Activated B cell treated with CpG ODN at 0.5 μM for 24 hours (primary cell): Measurements from ENCODE around the gene IFFO2. TPM values are rescaled to one million over a fixed set of nuclear protein-coding genes. Genes with fewer than 3 reads are reported as not detected.

Experiments used
- ATAC-seq: fragments of 200-7000 bp; cut with Tn5 transposase; one replicate; pipeline ENCODE4 v1.10.0; 2021; ENCODE audit warnings: low read depth, mild to moderate bottlenecking, moderate library complexity
- CTCF ChIA-PET: fragments of 350-600 bp; sonication (Branson Sonifier 250); formaldehyde crosslinking; loops from one replicate; lab custom pipeline; 2021; ENCODE audit warnings: antibody characterized with exemption; lab: Charles Lee
- POLR2A ChIA-PET: fragments of 350-600 bp; sonication (Branson Sonifier 250); formaldehyde crosslinking; loops from one replicate; lab custom pipeline; 2021; ENCODE audit warnings: antibody characterized with exemption; lab: Charles Lee
- DNase-seq: peaks from one replicate; pipeline ENCODE4 v3.0.0; 2022
- H3K27ac Mint-ChIP-seq: one replicate; pipeline ENCODE4 v1.8.0; 2020; ENCODE audit warnings: mixed read lengths
- H3K27me3 Mint-ChIP-seq: one replicate; pipeline ENCODE4 v1.8.0; 2021; ENCODE audit warnings: mixed read lengths
- H3K36me3 Mint-ChIP-seq: one replicate; pipeline ENCODE4 v1.8.0; 2021; ENCODE audit warnings: low read depth, mixed read lengths
- H3K4me1 Mint-ChIP-seq: one replicate; pipeline ENCODE4 v1.8.0; 2021; ENCODE audit warnings: mixed read lengths
- H3K4me3 Mint-ChIP-seq: one replicate; pipeline ENCODE4 v1.8.0; 2020; ENCODE audit warnings: mild to moderate bottlenecking, mixed read lengths
- H3K9me3 Mint-ChIP-seq: one replicate; pipeline ENCODE4 v1.8.0; 2020; ENCODE audit warnings: mixed read lengths
- intact Hi-C: fragments of 100-400 bp; cut with micrococcal nuclease; formaldehyde crosslinking; loops from one replicate; pipeline ENCODE4 v1.15.1; 2024
- total RNA-seq: library from RNA; stranded (reverse); gene quantifications from 2 replicates; pipeline ENCODE4 v1.2.3, GENCODE V29; 2022
- TF ChIP-seq, protein P1 (sequence below): fragments of 200-600 bp; IDR thresholded peaks from one replicate; pipeline ENCODE4 v1.8.0; 2022; ENCODE audit warnings: antibody characterized with exemption, mild to moderate bottlenecking

The IFFO2 gene
- total RNA-seq, 1 donor from 2014 or later, result 13.0 TPM

DNA sequence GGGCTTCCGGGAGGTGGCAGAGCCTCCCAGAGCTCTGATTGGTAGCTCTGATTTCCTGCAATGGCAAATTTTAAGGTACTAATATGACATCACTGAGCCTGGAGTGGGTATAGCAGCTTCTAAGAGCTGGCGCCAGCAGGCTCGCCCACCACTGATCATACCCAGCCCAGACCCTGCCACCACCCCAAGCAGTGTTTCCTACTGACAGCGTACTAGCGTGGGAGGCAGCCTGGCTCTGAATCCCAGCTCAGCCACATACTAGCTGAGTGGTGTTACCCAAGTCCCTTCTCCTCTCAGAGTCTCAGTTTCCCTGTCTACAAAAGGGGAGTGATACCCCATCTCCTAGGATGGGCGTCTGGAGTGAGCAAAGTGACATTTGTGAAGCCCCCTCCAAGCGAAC lies 41.1 kb downstream of the IFFO2 start:
- H3K4me3 Mint-ChIP-seq, result no peak overlapping the region
- H3K9me3 Mint-ChIP-seq, result no peaks in the 10 kb centered on the region
- TF ChIP-seq, protein P1, sequence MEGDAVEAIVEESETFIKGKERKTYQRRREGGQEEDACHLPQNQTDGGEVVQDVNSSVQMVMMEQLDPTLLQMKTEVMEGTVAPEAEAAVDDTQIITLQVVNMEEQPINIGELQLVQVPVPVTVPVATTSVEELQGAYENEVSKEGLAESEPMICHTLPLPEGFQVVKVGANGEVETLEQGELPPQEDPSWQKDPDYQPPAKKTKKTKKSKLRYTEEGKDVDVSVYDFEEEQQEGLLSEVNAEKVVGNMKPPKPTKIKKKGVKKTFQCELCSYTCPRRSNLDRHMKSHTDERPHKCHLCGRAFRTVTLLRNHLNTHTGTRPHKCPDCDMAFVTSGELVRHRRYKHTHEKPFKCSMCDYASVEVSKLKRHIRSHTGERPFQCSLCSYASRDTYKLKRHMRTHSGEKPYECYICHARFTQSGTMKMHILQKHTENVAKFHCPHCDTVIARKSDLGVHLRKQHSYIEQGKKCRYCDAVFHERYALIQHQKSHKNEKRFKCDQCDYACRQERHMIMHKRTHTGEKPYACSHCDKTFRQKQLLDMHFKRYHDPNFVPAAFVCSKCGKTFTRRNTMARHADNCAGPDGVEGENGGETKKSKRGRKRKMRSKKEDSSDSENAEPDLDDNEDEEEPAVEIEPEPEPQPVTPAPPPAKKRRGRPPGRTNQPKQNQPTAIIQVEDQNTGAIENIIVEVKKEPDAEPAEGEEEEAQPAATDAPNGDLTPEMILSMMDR, result no peak
- DNase-seq (no peak), ATAC-seq (no peak)
- POLR2A ChIA-PET, result no interaction called here
- peaks cover 5% of the 10 kb centered on the region for H3K4me1 Mint-ChIP-seq
- intact Hi-C loops, result no loop called here
- CTCF ChIA-PET, result interaction anchor here (1.5 to 11.7 kb wide), 4 partner anchors 8 to 58 kb away, joined by 6 to 190 read pairs (median 69); partner anchors contain the start of gene IFFO2
- H3K36me3 Mint-ChIP-seq, result peaks cover 60% of the 10 kb centered on the region
- no peak overlapping the region for H3K27ac Mint-ChIP-seq
- no peaks in the 10 kb centered on the region for H3K27me3 Mint-ChIP-seq

DNA sequence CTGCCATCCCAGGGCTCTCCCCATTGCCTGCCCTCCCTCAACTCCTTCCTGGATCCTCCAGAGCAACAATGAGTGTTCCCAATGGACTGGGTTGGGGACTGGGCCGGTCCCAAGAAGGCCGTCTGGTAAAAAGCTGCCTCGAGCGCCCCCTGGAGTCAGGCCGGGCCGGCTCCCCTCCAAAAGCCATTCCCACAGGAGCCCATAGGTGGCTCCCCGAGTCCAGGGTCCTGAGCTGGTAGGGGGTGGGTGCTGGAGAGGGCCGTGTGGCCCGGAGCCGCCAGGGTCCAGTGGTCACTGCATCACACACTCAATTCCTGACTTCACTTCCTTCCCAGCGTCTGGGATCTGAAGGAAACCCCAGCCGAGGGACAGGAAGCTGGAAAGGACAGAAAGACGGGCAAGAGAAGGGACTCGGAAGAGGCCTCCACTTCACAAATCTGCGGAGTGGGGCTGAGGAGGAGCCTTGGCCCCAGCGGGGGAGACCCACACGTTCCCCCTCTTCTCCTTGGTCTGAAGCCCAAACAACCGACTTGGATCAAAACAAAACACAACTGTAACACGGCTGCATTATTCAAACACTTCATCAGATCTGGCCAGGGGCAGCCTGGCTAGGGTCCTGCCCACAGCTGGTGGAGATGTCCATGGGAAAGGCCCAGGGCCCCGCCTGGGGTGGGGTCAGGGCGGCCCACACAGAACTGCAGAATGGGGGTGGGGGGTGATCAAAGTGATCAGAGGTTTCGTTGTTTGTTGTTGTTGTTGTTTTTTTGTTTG lies 43.2 kb downstream of the IFFO2 start:
- no peaks in the 10 kb centered on the region for H3K9me3 Mint-ChIP-seq
- DNase-seq, result peak; percentile 73
- ChIA-PET CTCF (interaction anchor here (0.7 to 11.7 kb wide), 17 partner anchors 9 to 287 kb away, joined by 3 to 190 read pairs (median 6); partner anchors contain the start of genes ALDH4A1 and IFFO2), POLR2A (interaction anchor here (0.6 to 2.0 kb wide), 7 partner anchors 11 to 59 kb away, joined by 3 to 8 read pairs (median 3); partner anchors contain the start of genes ALDH4A1 and IFFO2)
- H3K4me3 Mint-ChIP-seq, result no peak overlapping the region
- TF ChIP-seq, protein P1, result no peak
- ATAC-seq, result peak; percentile 93
- peaks cover 65% of the 10 kb centered on the region for H3K36me3 Mint-ChIP-seq
- no peak overlapping the region for H3K27ac Mint-ChIP-seq
- intact Hi-C loops, result loop anchor here (1.0 kb wide), 2 partner anchors 29 to 59 kb away; no protein-coding TSS in a partner anchor
- H3K4me1 Mint-ChIP-seq, result peaks cover 18% of the 10 kb centered on the region
- H3K27me3 Mint-ChIP-seq, result no peaks in the 10 kb centered on the region

DNA sequence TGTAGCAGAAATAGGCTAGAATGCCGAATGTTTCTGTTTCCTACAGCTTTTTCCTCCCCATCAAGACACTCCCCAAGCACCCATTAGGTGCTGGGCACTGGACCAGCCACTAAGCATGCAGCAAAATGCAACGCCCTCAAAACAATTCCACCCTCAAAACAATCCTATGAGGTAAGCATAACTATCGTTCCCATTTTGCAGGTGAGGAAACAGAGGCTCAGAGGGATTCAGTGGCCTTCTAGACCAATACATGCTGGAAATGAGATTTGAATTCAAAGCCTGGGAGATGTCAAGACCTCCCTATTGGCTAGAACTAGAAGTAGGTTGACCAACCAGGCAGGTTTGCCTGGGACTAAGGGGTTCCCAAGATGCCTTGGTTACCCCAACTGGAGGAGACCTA lies 43.9 kb downstream of the IFFO2 start:
- H3K27me3 Mint-ChIP-seq, result no peaks in the 10 kb centered on the region
- no peak overlapping the region for H3K4me3 Mint-ChIP-seq
- intact Hi-C loops, result no loop called here
- ChIA-PET CTCF (interaction anchor here (1.0 to 11.7 kb wide), 13 partner anchors 8 to 253 kb away, joined by 3 to 190 read pairs (median 8); partner anchors contain the start of genes ALDH4A1 and IFFO2), POLR2A (interaction anchor here (0.8 to 2.0 kb wide), 6 partner anchors 10 to 60 kb away, joined by 3 to 8 read pairs (median 3); partner anchors contain the start of genes ALDH4A1 and IFFO2)
- no peaks in the 10 kb centered on the region for H3K9me3 Mint-ChIP-seq
- ATAC-seq (no peak), DNase-seq (no peak)
- peaks cover 25% of the 10 kb centered on the region for H3K4me1 Mint-ChIP-seq
- no peak overlapping the region for H3K27ac Mint-ChIP-seq
- peaks cover 65% of the 10 kb centered on the region for H3K36me3 Mint-ChIP-seq
- TF ChIP-seq, protein P1, result no peak

DNA sequence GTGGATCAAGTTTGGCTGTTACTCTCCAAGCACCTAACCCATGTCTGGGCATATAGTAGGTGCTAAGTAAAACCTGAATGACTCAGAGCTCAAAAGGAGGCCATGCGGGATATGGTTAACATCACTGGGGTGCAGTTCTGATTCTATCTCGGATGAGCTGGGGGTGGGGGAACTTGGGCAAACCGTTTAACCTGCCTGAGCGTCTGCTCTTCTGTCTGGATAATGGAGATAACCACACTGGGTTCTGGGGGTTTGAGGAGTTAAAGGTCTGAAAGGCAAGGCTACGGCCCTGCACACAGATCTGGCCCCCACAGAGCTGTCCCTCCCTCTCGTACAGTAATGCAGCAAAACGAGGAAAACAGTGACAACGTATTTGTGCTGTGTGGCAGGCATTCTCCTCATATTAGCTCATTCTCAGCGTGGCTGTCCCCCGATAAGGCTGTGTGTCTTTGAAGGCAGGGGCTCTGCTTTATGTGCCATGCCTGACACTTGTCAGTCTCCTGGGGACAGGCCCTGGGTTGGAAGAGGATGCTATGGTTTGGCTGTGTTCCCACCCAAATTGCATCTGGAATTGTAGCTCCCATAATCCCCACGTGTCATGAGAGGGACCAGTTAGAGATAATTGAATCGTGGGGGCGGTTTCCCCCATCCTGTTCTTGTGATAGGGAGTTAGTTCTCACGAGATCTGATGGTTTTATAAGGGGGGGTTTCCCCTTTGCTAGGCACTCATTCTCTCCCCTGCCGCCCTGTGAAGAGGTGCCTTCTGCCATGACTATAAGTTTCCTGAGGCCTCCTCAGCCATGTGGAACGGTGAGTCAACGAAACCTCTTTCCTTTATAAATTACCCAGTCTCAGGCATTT lies 47.3 kb downstream of the IFFO2 start:
- ATAC-seq (no peak), DNase-seq (no peak)
- no peaks in the 10 kb centered on the region for H3K27me3 Mint-ChIP-seq
- ChIA-PET CTCF (interaction anchor here (1.2 to 11.7 kb wide), 12 partner anchors 12 to 265 kb away, joined by 3 to 216 read pairs (median 6); partner anchors contain the start of gene IFFO2), POLR2A (interaction anchor here (2.7 to 2.9 kb wide), 2 partner anchors 19 to 42 kb away, joined by 10 to 11 read pairs; no protein-coding TSS in a partner anchor)
- H3K4me1 Mint-ChIP-seq, result peaks cover 31% of the 10 kb centered on the region
- peak overlapping the region; percentile 83 for H3K27ac Mint-ChIP-seq
- TF ChIP-seq, protein P1, result no peak
- intact Hi-C loops, result loop anchor here (1.0 to 10.0 kb wide), 3 partner anchors 17 to 406 kb away; partner anchors contain the start of genes AKR7A2 and SLC66A1
- no peak overlapping the region for H3K4me3 Mint-ChIP-seq
- H3K36me3 Mint-ChIP-seq, result peaks cover 46% of the 10 kb centered on the region
- H3K9me3 Mint-ChIP-seq, result no peaks in the 10 kb centered on the region
